ENCODE results near the gene TRAM2.

- TF ChIP-seq RFX5 (IDR thresholded peaks at IDR 0.05; ENCODE audit: low read depth, low read length) (no peak), CTCF (conservative IDR thresholded peaks at IDR 0.05; ENCODE audit: low read depth, low read length) (no peak), NFE2L2 (IDR thresholded peaks at IDR 0.05; ENCODE audit: low read depth, low read length) (no peak), POLR2A (IDR thresholded peaks at IDR 0.05; ENCODE audit: low read depth, low read length) (no peak), MXI1 (IDR thresholded peaks at IDR 0.05; ENCODE audit: borderline replicate concordance, low read depth, low read length) (no peak), BHLHE40 (IDR thresholded peaks at IDR 0.05; ENCODE audit: low read depth, low read length) (no peak), MAFK (IDR thresholded peaks at IDR 0.05; ENCODE audit: low read depth, low read length) (no peak), MAZ (IDR thresholded peaks at IDR 0.05; ENCODE audit: borderline replicate concordance, low read depth, low read length) (no peak), CEBPB (IDR thresholded peaks at IDR 0.05; ENCODE audit: low read depth, low read length) (no peak), ELK1 (IDR thresholded peaks at IDR 0.05; ENCODE audit: borderline replicate concordance, low read depth, low read length) (no peak), RAD21 (IDR thresholded peaks at IDR 0.05; ENCODE audit: low read length) (no peak)
Measured at GRCh38 chr6:52566201-52566600, 10.7 kb downstream of the TRAM2 start.

Data from IMR-90 (cell line).